ENCODE measurements around the gene POU3F1.

Gene POU3F1

DNA sequence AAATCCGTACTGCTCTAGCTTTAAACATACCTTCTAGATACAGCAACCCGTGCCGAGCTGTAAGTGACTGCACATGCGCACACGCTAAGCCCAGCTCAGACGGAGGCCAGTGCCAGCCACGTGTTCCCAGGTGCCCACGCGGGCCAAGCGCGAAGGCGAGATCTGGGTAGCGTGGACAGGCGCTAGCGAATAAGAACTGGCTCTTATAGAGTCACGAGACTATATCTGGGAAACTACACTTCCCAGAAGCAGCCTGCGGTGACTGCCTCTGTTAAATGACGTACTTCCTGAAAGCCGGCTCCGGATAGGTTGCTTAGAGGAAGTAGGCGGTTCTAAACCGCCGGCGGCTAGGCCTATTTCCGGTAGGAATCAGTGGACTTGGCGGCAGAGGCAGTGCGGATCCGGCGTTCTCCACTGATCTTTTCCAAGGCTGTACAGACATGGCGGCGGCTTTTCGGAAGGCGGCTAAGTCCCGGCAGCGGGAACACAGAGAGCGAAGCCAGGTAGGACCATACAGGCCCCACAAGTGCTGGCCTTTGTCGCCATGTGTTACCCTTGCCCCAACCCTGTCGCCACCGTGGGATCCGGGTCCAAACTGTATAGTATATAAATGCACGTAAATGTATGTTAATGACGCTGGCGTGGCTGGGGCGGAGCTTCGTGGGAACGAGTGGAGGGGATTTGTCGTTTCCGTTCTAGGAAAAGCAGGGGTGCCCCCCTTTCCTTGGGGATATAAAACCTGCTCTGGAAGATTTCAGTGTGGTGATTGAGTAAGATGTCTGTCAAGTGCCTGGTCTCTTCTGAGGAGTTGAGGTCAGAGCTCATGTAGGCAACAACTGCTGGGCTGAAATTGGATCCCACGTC is 34.0 kb downstream of the POU3F1 start, which contains the start of gene UTP11:
TSS of gene UTP11 (plus strand) at position 372 of the 864 bp plus-strand sequence. CDS start at position 441, 69 bp downstream.
- FAIRE-seq: peak; percentile 95
- TF ChIP-seq PAX5 (IDR thresholded peaks at IDR 0.05; ENCODE audit: insufficient read depth, low read length, severe bottlenecking): no peak
- peak; percentile 76 for TF ChIP-seq POLR2A (IDR thresholded peaks at IDR 0.05; ENCODE audit: low read depth, low read length)
- peak; percentile 97 for TF ChIP-seq TAF1 (IDR thresholded peaks at IDR 0.05; ENCODE audit: low read depth, low read length)
- peak; percentile 63 for TF ChIP-seq POLR2AphosphoS5 (IDR thresholded peaks at IDR 0.05; ENCODE audit: low read depth, low read length)
- peak; percentile 74 for DNase-seq (ENCODE audit: insufficient read length, low spot score)

DNA sequence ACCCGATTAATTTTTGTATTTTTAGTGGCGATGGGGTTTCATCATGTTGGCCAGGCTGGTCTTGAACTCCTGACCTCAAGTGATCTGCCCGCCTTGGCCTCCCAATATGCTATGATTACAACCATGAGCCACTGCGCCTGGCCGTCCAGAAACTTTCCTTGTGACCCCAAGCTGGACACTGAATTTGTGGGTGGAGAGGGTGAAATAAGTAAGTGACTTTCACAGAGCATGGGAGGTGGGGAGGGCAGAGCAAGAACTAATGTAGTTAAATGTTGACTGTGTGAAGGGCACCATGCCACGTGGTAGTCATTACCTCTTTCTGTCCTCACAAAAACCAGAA is 36.8 kb downstream of the POU3F1 start:
- FAIRE-seq: no peak
- no peak for DNase-seq (ENCODE audit: insufficient read length, low spot score)
- TF ChIP-seq POU2F2 (IDR thresholded peaks at IDR 0.05; ENCODE audit: low read depth, low read length) (no peak), TAF1 (IDR thresholded peaks at IDR 0.05; ENCODE audit: low read depth, low read length) (no peak), PAX5 (IDR thresholded peaks at IDR 0.05; ENCODE audit: insufficient read depth, low read length, severe bottlenecking) (no peak), SPI1 (IDR thresholded peaks at IDR 0.05; ENCODE audit: low read depth, low read length) (no peak), POLR2AphosphoS5 (IDR thresholded peaks at IDR 0.05; ENCODE audit: low read depth, low read length) (no peak), POLR2A (IDR thresholded peaks at IDR 0.05; ENCODE audit: low read depth, low read length) (no peak)

DNA sequence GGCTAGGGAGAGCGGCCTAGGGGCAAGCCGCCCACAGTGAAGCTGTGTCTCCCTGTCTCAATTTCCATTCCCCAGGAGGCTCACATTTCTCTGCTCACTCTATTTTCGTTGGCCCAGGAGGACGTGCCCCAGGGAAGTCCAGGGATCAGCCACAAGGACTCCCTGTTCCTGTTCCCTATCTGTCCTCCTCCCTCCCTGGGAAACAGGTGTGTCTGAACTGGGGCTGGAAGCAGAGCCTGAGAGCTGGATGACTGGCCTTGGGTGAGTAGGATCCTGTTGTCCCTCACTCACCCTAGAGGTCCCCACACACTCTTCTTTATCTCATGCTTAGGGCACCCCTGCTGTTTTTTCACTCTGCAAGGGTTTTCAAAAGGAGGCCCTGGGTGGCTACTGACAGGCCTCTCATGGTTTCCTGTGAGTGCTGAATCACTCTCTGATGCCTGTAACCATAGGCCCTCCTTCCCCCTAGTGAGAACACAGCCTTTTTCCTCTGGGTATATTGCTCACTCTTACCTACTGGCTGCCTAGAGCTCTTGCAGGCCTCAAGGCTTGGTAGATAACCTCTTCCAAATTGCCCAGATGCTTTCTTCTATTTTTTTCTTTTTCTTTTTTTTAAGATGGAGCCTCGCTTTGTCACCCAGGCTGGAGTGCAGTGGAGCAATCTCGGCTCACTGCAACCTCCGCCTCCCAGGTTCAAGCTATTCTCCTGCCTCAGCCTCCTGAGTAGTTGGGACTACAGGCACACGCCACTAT is 37.3 kb downstream of the POU3F1 start:
- FAIRE-seq: no peak
- DNase-seq (ENCODE audit: insufficient read length, low spot score): no peak
- TF ChIP-seq POLR2A (IDR thresholded peaks at IDR 0.05; ENCODE audit: low read depth, low read length) (no peak), POLR2AphosphoS5 (IDR thresholded peaks at IDR 0.05; ENCODE audit: low read depth, low read length) (no peak), POU2F2 (IDR thresholded peaks at IDR 0.05; ENCODE audit: low read depth, low read length) (no peak)

DNA sequence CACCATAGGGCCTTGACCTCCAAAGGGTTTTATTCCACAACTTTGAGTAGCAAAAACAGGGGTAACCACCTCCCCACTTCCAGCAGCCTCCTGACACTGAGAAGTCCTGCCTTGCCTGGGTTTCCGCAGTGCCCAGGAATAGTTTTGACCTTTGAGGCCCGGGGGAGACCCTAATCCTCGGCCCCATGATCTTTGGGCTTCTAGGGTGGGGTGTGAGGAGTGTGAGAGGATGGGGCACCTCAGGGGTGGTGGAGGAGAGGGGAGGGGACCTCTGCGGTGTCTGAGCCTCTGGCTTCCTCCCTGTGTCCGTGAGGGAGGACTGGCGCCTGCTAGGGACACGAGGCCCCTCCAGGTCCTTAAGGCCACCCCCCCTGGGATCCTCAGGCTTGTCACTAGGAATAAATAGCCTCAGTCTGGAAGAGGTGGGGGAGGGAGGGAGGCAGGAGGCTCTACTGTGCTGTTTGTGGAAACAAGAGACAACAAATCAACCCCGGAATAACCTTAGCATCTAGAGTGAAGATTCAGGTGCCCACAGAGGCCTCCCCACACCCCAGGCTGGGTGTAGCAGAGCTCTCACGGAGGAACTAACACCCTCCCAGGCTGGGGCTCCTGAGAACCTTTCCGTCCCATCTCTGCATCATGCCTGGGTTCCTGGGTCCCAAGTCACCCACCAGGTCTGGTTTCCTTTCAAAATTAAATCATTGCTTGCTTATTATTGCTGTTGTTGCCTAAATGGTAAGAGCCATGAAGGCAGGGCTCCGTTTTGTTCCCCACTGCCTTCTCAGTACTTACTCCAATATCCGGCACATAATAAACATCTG is 40.4 kb downstream of the POU3F1 start:
- FAIRE-seq (no peak), DNase-seq (ENCODE audit: insufficient read length, low spot score) (no peak)
- TF ChIP-seq POLR2AphosphoS5 (IDR thresholded peaks at IDR 0.05; ENCODE audit: low read depth, low read length): no peak
- no peak for TF ChIP-seq TAF1 (IDR thresholded peaks at IDR 0.05; ENCODE audit: low read depth, low read length)
- no peak for TF ChIP-seq POLR2A (IDR thresholded peaks at IDR 0.05; ENCODE audit: low read depth, low read length)
- no peak for TF ChIP-seq POU2F2 (IDR thresholded peaks at IDR 0.05; ENCODE audit: low read depth, low read length)
- no peak for TF ChIP-seq SPI1 (IDR thresholded peaks at IDR 0.05; ENCODE audit: low read depth, low read length)
- TF ChIP-seq PAX5 (IDR thresholded peaks at IDR 0.05; ENCODE audit: insufficient read depth, low read length, severe bottlenecking): no peak

DNA sequence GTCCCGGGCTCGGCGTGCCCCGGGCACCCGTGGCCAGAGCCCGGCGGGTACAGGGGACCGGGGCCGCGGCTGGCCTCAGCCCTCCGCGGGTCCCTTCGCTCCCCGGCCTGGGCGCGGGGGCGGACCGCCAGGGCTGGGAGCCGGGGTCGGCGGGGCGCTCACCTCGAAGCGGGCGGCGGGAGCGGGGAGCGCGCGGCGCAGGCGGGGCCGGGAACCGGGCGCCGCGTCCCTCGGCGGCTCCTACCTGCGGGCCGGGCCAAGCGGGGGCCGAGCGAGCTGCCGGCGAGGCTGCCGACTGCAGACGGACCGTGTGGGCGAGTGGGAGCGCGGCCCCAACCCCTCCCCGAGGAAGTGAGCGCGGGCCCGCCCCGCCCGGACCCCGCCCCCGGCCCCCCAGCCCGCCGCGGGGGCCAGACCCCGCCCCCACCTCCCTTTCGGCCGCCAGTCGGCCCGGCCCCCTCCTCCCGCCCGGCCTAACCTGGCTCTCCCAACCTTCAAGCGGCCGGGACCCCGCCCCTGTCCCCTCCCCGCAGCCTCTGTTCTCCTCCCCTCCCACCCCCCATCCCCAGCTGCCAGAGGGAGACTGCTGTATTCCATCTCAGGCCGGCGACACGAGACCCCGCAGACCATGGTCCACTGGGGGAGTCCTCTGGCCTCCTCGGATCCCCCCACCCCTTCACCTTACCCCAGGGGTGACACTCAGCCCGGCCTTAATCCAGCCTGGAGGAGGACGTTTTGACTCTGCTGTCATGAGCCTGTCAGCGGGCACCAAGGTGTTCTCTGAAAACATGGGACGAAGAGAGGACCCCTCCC is 41.2 kb downstream of the POU3F1 start, which contains the start of gene FHL3:
TSS of gene FHL3 (minus strand) at position 320 of the 813 bp plus-strand sequence. CDS start 6,102 bp downstream, outside the sequence.
- TF ChIP-seq POLR2A (IDR thresholded peaks at IDR 0.05; ENCODE audit: low read depth, low read length) (no peak), PAX5 (IDR thresholded peaks at IDR 0.05; ENCODE audit: insufficient read depth, low read length, severe bottlenecking) (no peak), POLR2AphosphoS5 (IDR thresholded peaks at IDR 0.05; ENCODE audit: low read depth, low read length) (no peak)
- FAIRE-seq (peak; percentile 84), DNase-seq (ENCODE audit: insufficient read length, low spot score) (peak; percentile 64)

DNA sequence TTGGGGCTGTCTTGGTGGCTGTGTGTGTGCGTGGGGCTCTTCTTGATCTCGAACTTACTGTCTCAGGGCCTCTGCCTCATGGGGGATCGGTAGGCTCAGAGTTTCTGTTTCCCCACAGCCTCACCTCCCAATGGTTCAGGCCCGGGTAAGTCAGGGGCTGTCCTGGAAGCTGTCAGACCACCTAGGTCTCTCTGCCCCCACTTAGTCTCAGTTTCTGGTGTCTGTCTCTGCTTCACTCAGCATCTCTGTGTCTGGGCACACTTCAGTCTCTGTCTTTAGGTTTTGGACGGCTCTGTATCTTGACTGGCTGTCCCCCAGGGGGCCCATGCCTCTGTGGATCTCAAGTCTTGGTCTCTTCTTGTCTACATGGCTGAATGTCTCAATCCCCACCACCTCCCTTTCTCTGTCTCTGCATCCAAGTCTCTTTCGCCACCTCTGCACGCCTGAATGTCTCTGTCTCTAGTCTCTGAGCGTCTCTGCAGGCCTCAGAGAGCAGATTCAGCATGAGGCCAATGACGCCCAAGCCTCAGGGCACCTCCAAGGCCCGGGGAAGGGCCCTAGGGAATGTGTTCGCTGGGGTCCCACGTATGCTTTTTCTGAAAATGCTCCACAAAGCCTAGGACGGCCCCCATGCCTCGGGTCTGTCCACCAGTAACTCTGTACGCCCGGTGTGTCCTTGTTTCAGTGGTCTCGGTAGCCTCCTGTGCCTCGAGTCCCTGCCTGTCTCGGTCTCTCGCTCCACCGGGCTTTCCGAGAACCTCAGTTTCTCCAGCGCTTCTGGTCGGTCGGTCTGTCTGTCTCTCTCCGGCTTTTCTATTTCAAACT is 42.1 kb downstream of the POU3F1 start:
- peak; percentile 82 for FAIRE-seq

DNA sequence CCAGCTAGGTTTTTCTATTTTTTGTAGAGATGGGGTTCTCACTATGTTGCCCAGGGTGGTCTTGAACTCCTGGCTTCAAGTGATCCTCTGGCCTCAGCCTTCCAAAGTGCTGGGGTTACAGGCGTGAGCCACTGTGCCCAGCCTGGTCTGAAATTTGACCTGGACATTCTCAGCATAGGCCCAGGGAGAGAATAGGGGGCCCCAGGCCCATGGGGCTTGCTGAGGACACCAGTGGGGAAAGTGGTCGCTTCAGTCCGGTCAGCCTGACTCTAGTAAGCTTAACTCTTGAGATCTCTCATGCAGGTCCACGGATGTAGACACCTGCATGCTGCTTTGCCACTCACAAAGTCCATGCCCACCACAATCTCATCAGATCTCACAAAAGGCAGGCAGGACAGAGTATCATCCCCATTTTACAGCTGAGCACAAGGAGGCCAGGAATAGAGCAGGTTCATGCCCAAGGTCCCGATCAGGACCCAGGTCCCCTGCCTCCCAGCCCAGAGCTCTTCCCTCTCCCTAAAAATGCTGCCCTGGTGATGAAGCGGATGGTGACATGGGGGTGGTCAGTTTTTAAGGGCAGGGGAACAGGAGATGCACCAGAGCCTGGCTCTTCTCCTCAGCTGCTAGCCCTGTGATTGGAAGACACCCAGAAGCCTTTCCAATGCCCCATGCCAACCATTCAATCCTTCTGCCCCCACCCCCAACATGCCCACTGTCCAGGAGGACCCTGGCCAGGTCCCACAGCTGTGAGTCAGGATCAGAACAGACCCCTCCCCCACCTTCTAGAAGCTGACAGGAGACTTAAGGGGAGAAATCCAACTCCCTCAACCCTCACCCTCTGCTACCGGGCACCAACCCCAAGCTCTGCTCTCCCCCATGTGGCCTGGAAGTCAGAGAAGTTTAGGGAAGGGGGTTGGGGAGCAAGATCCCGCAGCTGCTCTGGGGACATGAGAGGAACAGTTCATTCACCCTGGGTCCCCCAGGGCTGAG is 43.0 kb downstream of the POU3F1 start:
- FAIRE-seq: no peak
- DNase-seq (ENCODE audit: insufficient read length, low spot score): no peak
- TF ChIP-seq POU2F2 (IDR thresholded peaks at IDR 0.05; ENCODE audit: low read depth, low read length): no peak
- TF ChIP-seq TAF1 (IDR thresholded peaks at IDR 0.05; ENCODE audit: low read depth, low read length): no peak
- no peak for TF ChIP-seq POLR2A (IDR thresholded peaks at IDR 0.05; ENCODE audit: low read depth, low read length)
- no peak for TF ChIP-seq SPI1 (IDR thresholded peaks at IDR 0.05; ENCODE audit: low read depth, low read length)
- no peak for TF ChIP-seq PAX5 (IDR thresholded peaks at IDR 0.05; ENCODE audit: insufficient read depth, low read length, severe bottlenecking)
- no peak for TF ChIP-seq POLR2AphosphoS5 (IDR thresholded peaks at IDR 0.05; ENCODE audit: low read depth, low read length)

More for the DNA sequence above, 42.1 kb downstream of the POU3F1 start:
- TF ChIP-seq PAX5 (IDR thresholded peaks at IDR 0.05; ENCODE audit: insufficient read depth, low read length, severe bottlenecking) (no peak), POLR2A (IDR thresholded peaks at IDR 0.05; ENCODE audit: low read depth, low read length) (no peak), TAF1 (IDR thresholded peaks at IDR 0.05; ENCODE audit: low read depth, low read length) (no peak), POLR2AphosphoS5 (IDR thresholded peaks at IDR 0.05; ENCODE audit: low read depth, low read length) (no peak), POU2F2 (IDR thresholded peaks at IDR 0.05; ENCODE audit: low read depth, low read length) (0 out of 2 replicates have a peak, but pooled peaks have one; percentile 38), SPI1 (IDR thresholded peaks at IDR 0.05; ENCODE audit: low read depth, low read length) (no peak)
- DNase-seq (ENCODE audit: insufficient read length, low spot score): no peak
